Mesendoderm (in vitro differentiated cells): ENCODE results near the gene SMARCD1.
A peak's percentile ranks its signal among the peaks of the same experiment; 100 is the strongest.

Experiments used
- DNase-seq: peaks from one replicate; pipeline ENCODE4 v3.0.0; 2013
- H2AK5ac ChIP-seq: 2 replicates; pipeline ENCODE4 v1.6.1; 2013; ENCODE audit warnings: low read length, inconsistent platforms
- H2BK120ac ChIP-seq: 2 replicates; pipeline ENCODE4 v1.6.1; 2013; ENCODE audit warnings: low read depth, mild to moderate bottlenecking, low read length, moderate library complexity, mixed read lengths
- H2BK15ac ChIP-seq: replicated peaks from 2 replicates; pipeline ENCODE4 v1.6.1; 2013; ENCODE audit warnings: low read depth, mild to moderate bottlenecking, moderate library complexity
- H2BK5ac ChIP-seq: 2 replicates; pipeline ENCODE4 v1.6.1; 2013; ENCODE audit warnings: low read length, inconsistent platforms
- H3K18ac ChIP-seq: 2 replicates; pipeline ENCODE4 v1.6.1; 2013; ENCODE audit warnings: mild to moderate bottlenecking, low read length, mixed read lengths
- H3K23ac ChIP-seq: one replicate; pipeline ENCODE4 v1.6.1; 2013; ENCODE audit warnings: low read length
- H3K27ac ChIP-seq: 2 replicates; pipeline ENCODE4 v1.5.1; 2013; ENCODE audit warnings: low read depth, mild to moderate bottlenecking, inconsistent platforms, low read length, moderate library complexity
- H3K27me3 ChIP-seq: 2 replicates; pipeline ENCODE4 v1.6.1; 2013; ENCODE audit warnings: low read length, control low read depth, mild to moderate bottlenecking, inconsistent platforms; ENCODE audit not compliant: insufficient read depth, poor library complexity
- H3K36me3 ChIP-seq: 2 replicates; pipeline ENCODE4 v1.6.1; 2013; ENCODE audit warnings: low read length, inconsistent platforms; ENCODE audit not compliant: control insufficient read depth, insufficient read depth
- H3K4ac ChIP-seq: one replicate; pipeline ENCODE4 v1.6.1; 2013; ENCODE audit warnings: low read depth, mild to moderate bottlenecking, low read length, moderate library complexity
- H3K4me1 ChIP-seq: 2 replicates; pipeline ENCODE4 v1.6.1; 2013; ENCODE audit warnings: low read depth, low read length, inconsistent platforms; ENCODE audit not compliant: control insufficient read depth
- H3K4me2 ChIP-seq: 2 replicates; pipeline ENCODE4 v1.6.1; 2013; ENCODE audit warnings: low read length
- H3K4me3 ChIP-seq: 2 replicates; pipeline ENCODE4 v1.5.1; 2013; ENCODE audit warnings: mild to moderate bottlenecking, low read length
- H3K56ac ChIP-seq: one replicate; pipeline ENCODE4 v1.6.1; 2013; ENCODE audit warnings: low read length
- H3K79me1 ChIP-seq: 2 replicates; pipeline ENCODE4 v1.6.1; 2013; ENCODE audit warnings: low read length, inconsistent platforms
- H3K79me2 ChIP-seq: 2 replicates; pipeline ENCODE4 v1.6.1; 2013; ENCODE audit warnings: mild to moderate bottlenecking, low read length; ENCODE audit not compliant: control insufficient read depth, insufficient read depth
- H3K9ac ChIP-seq: 2 replicates; pipeline ENCODE4 v1.6.1; 2013; ENCODE audit warnings: low read length, inconsistent platforms
- H4K5ac ChIP-seq: one replicate; pipeline ENCODE4 v1.6.1; 2013; ENCODE audit warnings: low read length
- H4K8ac ChIP-seq: one replicate; pipeline ENCODE4 v1.6.1; 2013; ENCODE audit warnings: low read depth, mild to moderate bottlenecking, control low read depth, low read length, moderate library complexity
- WGBS: extraction: QIAGEN DNeasy Blood & Tissue Kit; methylation state at CpG from one replicate; pipeline ENCODE4 v1.1.7; 2013; ENCODE audit warnings: low lambda C conversion rate, missing lambda C conversion rate; ENCODE audit not compliant: insufficient coverage; ENCODE audit errors: extremely low coverage; 5-methylcytosine and 5-hydroxymethylcytosine counted together

The SMARCD1 gene

DNA sequence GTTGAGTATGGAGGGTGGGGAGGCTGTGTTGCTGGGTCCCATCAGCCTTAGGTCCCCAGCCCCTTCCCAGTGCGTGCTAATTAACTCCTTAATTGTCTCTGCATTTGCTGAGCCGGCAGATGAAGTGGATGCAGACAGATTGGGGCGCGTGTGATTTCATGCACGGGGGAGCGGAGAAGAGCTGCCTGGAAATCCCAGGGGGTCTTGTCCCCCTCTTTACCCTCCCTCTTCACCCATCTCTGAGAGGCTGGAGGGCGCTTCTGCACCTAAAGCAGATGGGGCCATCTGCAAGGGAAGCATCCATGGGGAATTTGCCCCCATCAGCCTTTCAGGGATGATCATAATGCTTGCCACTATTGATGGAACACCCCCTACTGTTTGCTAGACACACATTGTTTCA lies 32.2 kb upstream of the SMARCD1 start:
- no peaks in the 10 kb centered on the region for H3K79me1 ChIP-seq
- H3K27ac ChIP-seq = no peak overlapping the region
- no peak overlapping the region for H2AK5ac ChIP-seq
- H3K4me1 ChIP-seq = peaks cover 15% of the 10 kb centered on the region
- H3K9ac ChIP-seq = no peak overlapping the region
- no peak overlapping the region for H4K8ac ChIP-seq
- no peak overlapping the region for H3K4me2 ChIP-seq
- H2BK120ac ChIP-seq = no peak overlapping the region
- H3K4me3 ChIP-seq = no peak overlapping the region
- no peaks in the 10 kb centered on the region for H3K36me3 ChIP-seq
- no peak overlapping the region for H3K4ac ChIP-seq
- WGBS = no CpG with 5 or more reads among the region's 7 CpGs
- H3K23ac ChIP-seq = no peak overlapping the region
- H2BK5ac ChIP-seq = no peak overlapping the region
- H3K56ac ChIP-seq = no peak overlapping the region
- H3K27me3 ChIP-seq = no peaks in the 10 kb centered on the region
- no peak overlapping the region for H2BK15ac ChIP-seq
- no peak overlapping the region for H4K5ac ChIP-seq
- H3K79me2 ChIP-seq = no peaks in the 10 kb centered on the region
- H3K18ac ChIP-seq = no peak overlapping the region
- no peak for DNase-seq

GRCh38 chr12:50053583-50053982 lies 31.6 kb upstream of the SMARCD1 start:
- Histone ChIP-seq H3K4ac (no peak overlapping the region), H2BK5ac (no peak overlapping the region), H2BK15ac (no peak overlapping the region), H4K5ac (no peak overlapping the region), H3K56ac (no peak overlapping the region), H3K9ac (no peak overlapping the region), H3K4me3 (no peak overlapping the region), H3K18ac (no peak overlapping the region), H3K27me3 (peaks cover 6% of the 10 kb centered on the region), H3K4me2 (no peak overlapping the region), H3K79me1 (no peaks in the 10 kb centered on the region), H3K27ac (no peak overlapping the region), H2AK5ac (no peak overlapping the region), H3K4me1 (peaks cover 15% of the 10 kb centered on the region), H3K36me3 (no peaks in the 10 kb centered on the region), H2BK120ac (no peak overlapping the region), H3K23ac (no peak overlapping the region), H3K79me2 (no peaks in the 10 kb centered on the region), H4K8ac (no peak overlapping the region)
- no peak for DNase-seq
- no CpG with 5 or more reads among the region's 1 CpG for WGBS

DNA sequence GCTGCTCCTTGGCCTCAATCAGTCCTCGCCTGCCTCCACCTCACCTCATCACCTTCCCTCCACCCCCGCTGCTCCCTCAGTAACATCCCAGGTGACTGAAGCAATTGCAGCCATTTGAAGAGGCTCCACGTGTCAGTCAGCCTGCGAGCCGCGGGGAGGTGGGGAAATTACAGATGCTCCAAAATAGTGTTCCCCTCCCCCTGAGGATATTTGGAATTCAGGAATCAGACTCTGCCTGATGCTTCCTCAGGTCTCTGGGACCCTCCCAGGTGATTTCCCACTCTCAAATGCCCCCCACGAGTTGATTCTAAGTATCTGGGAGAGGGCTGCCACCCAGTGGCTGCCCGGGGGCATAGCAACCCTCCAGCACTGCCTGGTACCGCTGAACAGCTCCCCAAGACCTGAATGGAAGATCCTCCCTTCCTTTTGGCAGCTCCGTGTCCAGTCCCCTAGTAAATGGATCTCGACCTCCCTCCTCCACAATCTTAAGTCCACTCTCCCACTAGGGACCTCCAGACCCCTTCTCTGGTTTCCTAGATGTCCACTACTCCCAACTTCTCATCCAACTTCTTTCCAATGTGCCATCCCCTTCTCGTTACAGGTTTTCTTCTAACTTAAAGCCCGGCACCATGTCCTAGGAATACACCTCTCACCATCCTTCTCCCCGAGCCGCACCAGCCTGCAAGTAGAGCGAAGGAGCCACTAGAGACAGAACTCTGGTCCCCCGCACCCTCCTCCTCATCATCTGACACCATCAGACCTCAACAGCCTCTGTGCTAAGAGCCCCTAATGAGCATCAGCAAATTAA lies 29.1 kb upstream of the SMARCD1 start:
- Histone ChIP-seq H3K56ac (peak overlapping the region; percentile 2), H4K8ac (no peak overlapping the region), H3K4me1 (peaks cover 9% of the 10 kb centered on the region), H3K27ac (no peak overlapping the region), H3K27me3 (peaks cover 6% of the 10 kb centered on the region), H3K4me3 (no peak overlapping the region), H3K36me3 (no peaks in the 10 kb centered on the region), H3K4me2 (peak overlapping the region; percentile 42), H3K18ac (no peak overlapping the region), H3K23ac (no peak overlapping the region), H2BK15ac (no peak overlapping the region), H2AK5ac (no peak overlapping the region), H3K79me1 (no peaks in the 10 kb centered on the region), H2BK120ac (no peak overlapping the region), H2BK5ac (no peak overlapping the region), H4K5ac (no peak overlapping the region), H3K9ac (no peak overlapping the region), H3K4ac (no peak overlapping the region), H3K79me2 (no peaks in the 10 kb centered on the region)
- no CpG with 5 or more reads among the region's 17 CpGs for WGBS
- DNase-seq = peak; percentile 83

- Histone ChIP-seq H3K18ac (no peak overlapping the region), H3K4me1 (peaks cover 3% of the 10 kb centered on the region), H3K79me2 (no peaks in the 10 kb centered on the region), H2BK15ac (no peak overlapping the region), H3K4ac (no peak overlapping the region), H3K4me2 (peak overlapping the region; percentile 62), H3K79me1 (no peaks in the 10 kb centered on the region), H2BK5ac (no peak overlapping the region), H3K23ac (no peak overlapping the region), H3K56ac (peak overlapping the region; percentile 61), H2BK120ac (no peak overlapping the region), H3K9ac (peak overlapping the region; percentile 24), H3K4me3 (no peak overlapping the region), H3K27me3 (peaks cover 6% of the 10 kb centered on the region), H3K36me3 (no peaks in the 10 kb centered on the region), H4K5ac (no peak overlapping the region), H4K8ac (no peak overlapping the region), H2AK5ac (no peak overlapping the region), H3K27ac (no peak overlapping the region)
- no CpG with 5 or more reads among the region's 3 CpGs for WGBS
- DNase-seq = no peak
Observed at GRCh38 chr12:50056639-50056976, 28.5 kb upstream of the SMARCD1 start.

DNA sequence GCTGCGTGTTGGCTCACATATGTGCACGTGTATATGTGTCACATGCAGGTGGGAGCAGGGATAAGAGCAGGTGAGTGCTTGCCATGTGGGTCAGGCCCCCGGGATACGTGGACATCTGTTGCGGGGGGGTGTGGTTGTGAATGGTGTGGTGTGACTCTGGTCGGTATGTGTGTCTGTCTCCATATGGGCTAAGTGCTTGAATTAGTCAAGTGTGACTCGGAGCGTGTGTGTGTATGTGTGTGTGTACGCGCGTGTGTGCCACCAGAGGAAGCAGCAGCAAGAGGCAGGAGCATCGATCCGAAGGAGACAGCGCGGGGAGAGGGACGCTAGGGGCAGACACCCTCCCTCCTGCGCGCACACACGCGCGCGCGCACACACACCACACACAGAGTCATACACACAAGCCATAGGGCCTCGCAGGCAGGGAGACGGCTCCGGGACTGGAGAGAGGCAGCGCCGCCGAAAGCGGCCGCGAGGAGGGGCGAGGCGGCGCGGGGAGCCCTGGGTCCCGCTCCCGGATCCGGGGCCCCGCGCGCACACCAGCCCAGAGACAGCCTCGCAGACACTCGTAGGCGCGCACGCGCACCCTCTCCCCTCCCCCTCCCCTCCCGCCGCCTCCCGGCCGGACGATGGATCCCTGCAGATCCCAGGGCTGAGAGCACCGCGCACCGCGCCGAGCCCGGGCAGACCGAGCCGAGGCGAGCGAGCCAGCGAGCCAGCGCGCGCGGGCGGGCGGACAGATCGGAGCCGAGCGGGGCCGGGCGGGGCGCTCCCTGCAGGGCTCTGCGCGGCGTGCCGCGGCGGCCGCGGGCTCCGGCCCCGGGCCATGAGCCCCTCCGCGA lies 27.9 kb upstream of the SMARCD1 start, which contains the start of gene ASIC1:
ASIC1 (plus strand) TSS at position 597 of the 842 bp plus-strand sequence. CDS start 1,171 bp downstream, outside the sequence.
- Histone ChIP-seq H2BK120ac (no peak within 1 kb of the TSS), H3K23ac (no peak within 1 kb of the TSS), H3K9ac (peak within 1 kb of the TSS; percentile 24), H3K36me3 (no peaks in the 10 kb centered on the region), H3K4me1 (peaks cover 3% of the 10 kb centered on the region), H3K56ac (peak within 1 kb of the TSS; percentile 61), H3K79me2 (no peaks in the 10 kb centered on the region), H2BK15ac (no peak within 1 kb of the TSS), H3K4ac (no peak within 1 kb of the TSS), H4K8ac (no peak within 1 kb of the TSS), H3K79me1 (no peaks in the 10 kb centered on the region), H3K4me3 (peak within 1 kb of the TSS; percentile 4), H3K18ac (peak within 1 kb of the TSS; percentile 22), H4K5ac (no peak within 1 kb of the TSS), H3K4me2 (peak within 1 kb of the TSS; percentile 62), H2BK5ac (no peak within 1 kb of the TSS), H3K27me3 (peaks cover 6% of the 10 kb centered on the region), H2AK5ac (no peak within 1 kb of the TSS), H3K27ac (no peak within 1 kb of the TSS)
- no CpG with 5 or more reads among the region's 88 CpGs for WGBS
- peak; percentile 69 for DNase-seq
